ENCODE results near the gene GPATCH8.

DNA sequence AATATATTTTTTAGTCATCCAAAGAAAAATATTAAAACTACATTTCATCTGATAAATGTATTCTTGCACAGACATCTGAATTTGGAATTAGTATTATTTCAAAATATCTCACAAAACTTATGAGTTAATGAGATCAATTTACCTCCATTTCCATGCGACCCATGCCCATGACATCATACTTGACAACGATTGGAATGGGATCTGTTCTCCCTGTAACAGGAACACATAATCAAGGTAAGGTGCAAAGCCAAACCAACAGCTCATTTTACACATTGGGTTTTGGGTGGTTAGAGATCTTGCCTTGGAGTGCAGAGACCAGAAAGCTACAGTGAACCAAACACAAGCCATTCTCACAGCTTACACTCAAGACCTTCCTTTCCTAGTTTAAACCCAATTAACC lies 66.9 kb downstream of the GPATCH8 start:
- TF ChIP-seq, protein P1, sequence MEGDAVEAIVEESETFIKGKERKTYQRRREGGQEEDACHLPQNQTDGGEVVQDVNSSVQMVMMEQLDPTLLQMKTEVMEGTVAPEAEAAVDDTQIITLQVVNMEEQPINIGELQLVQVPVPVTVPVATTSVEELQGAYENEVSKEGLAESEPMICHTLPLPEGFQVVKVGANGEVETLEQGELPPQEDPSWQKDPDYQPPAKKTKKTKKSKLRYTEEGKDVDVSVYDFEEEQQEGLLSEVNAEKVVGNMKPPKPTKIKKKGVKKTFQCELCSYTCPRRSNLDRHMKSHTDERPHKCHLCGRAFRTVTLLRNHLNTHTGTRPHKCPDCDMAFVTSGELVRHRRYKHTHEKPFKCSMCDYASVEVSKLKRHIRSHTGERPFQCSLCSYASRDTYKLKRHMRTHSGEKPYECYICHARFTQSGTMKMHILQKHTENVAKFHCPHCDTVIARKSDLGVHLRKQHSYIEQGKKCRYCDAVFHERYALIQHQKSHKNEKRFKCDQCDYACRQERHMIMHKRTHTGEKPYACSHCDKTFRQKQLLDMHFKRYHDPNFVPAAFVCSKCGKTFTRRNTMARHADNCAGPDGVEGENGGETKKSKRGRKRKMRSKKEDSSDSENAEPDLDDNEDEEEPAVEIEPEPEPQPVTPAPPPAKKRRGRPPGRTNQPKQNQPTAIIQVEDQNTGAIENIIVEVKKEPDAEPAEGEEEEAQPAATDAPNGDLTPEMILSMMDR (conservative IDR thresholded peaks at IDR 0.05; ENCODE audit: low read depth, low read length): no peak
- no peak for TF ChIP-seq EZH2 (IDR thresholded peaks at IDR 0.05; ENCODE audit: borderline replicate concordance, low read depth, low read length, poor library complexity, severe bottlenecking)
